HL-60 (cell line): ENCODE results near the gene CTAGE9.

ENCODE experiments used
- DNase-seq, 2 experiments: peaks; one replicate each; pipeline ENCODE4 v3.0.0-alpha.2; 2010 to 2020; ENCODE audit warnings: low read depth in 1 of 2, low spot score in 1 of 2
- H3K27ac ChIP-seq: fragments of 250-450 bp; sonication (Bioruptor Pico); replicated peaks from 2 replicates; pipeline ENCODE4 v1.5.1; 2020; ENCODE audit warnings: mild to moderate bottlenecking, moderate library complexity
- H3K27me3 ChIP-seq: fragments of 250-450 bp; sonication (Bioruptor Pico); 2 replicates; pipeline ENCODE4 v1.5.1; 2021; ENCODE audit warnings: mild to moderate bottlenecking, moderate library complexity; ENCODE audit not compliant: insufficient read depth, poor library complexity, severe bottlenecking
- H3K4me3 ChIP-seq: replicated peaks from 2 replicates; pipeline ENCODE4 v1.5.1; 2011; ENCODE audit warnings: mild to moderate bottlenecking, control low read depth, low read length; ENCODE audit not compliant: insufficient read depth
- CTCF ChIP-seq: IDR thresholded peaks from one replicate; pipeline ENCODE4 v1.5.1; 2011; ENCODE audit warnings: low read length, control low read depth, inconsistent platforms; ENCODE audit not compliant: insufficient read depth
- GABPA ChIP-seq: IDR thresholded peaks from 2 replicates; pipeline ENCODE4 v1.6.1; 2012; ENCODE audit warnings: low read depth
- POLR2AphosphoS5 ChIP-seq: IDR thresholded peaks from 2 replicates; pipeline ENCODE4 v1.6.1; 2012; ENCODE audit warnings: low read depth
- REST ChIP-seq: IDR thresholded peaks from 2 replicates; pipeline ENCODE4 v1.6.1; 2012; ENCODE audit warnings: low read depth; ENCODE audit not compliant: insufficient replicate concordance
- SPI1 ChIP-seq: IDR thresholded peaks from 2 replicates; pipeline ENCODE4 v1.6.1; 2012; ENCODE audit warnings: low read depth, mild to moderate bottlenecking, borderline replicate concordance

Gene CTAGE9

GRCh38 chr6:131730264-131730663 is 19.4 kb upstream of the CTAGE9 start:
- H3K27me3 ChIP-seq: no peaks in the 10 kb centered on the region
- TF ChIP-seq CTCF: no peak
- DNase-seq: no peak
- no peak overlapping the region for H3K4me3 ChIP-seq
- no peak overlapping the region for H3K27ac ChIP-seq

- H3K4me3 ChIP-seq: no peak overlapping the region
- H3K27me3 ChIP-seq: no peaks in the 10 kb centered on the region
- DNase-seq: no peak
- H3K27ac ChIP-seq: no peak overlapping the region
- TF ChIP-seq REST (no peak), CTCF (no peak), GABPA (no peak), SPI1 (no peak), POLR2AphosphoS5 (no peak)
Measured at GRCh38 chr6:131729550-131729949, 18.7 kb upstream of the CTAGE9 start.

GRCh38 chr6:131728296-131728939 is 17.6 kb upstream of the CTAGE9 start:
- no peak overlapping the region for H3K4me3 ChIP-seq
- no peak overlapping the region for H3K27ac ChIP-seq
- no peak for TF ChIP-seq GABPA
- DNase-seq: no peak
- peaks cover 2% of the 10 kb centered on the region for H3K27me3 ChIP-seq

- no peak for TF ChIP-seq GABPA
- no peak for TF ChIP-seq CTCF
- TF ChIP-seq SPI1: no peak
- no peak for TF ChIP-seq POLR2AphosphoS5
- no peak for TF ChIP-seq REST
- Histone ChIP-seq H3K27ac (no peak overlapping the region), H3K27me3 (peaks cover 2% of the 10 kb centered on the region), H3K4me3 (no peak overlapping the region)
- no peak for DNase-seq
Measured at GRCh38 chr6:131727868-131728267, 17.1 kb upstream of the CTAGE9 start.
